ENCODE results near the gene UBE2S. TPM values are rescaled to one million over a fixed set of nuclear protein-coding genes. Genes with fewer than 3 reads are reported as not detected.
"Not testable (repeated sequence)": the region's sequence is repeated elsewhere in the genome, so short reads cannot be mapped to it uniquely, and the experiment has no call there.

Gene UBE2S
- total RNA-seq, 4 donors from 2014 or later = 7.4 to 25.6 (median 13.0) TPM

DNA sequence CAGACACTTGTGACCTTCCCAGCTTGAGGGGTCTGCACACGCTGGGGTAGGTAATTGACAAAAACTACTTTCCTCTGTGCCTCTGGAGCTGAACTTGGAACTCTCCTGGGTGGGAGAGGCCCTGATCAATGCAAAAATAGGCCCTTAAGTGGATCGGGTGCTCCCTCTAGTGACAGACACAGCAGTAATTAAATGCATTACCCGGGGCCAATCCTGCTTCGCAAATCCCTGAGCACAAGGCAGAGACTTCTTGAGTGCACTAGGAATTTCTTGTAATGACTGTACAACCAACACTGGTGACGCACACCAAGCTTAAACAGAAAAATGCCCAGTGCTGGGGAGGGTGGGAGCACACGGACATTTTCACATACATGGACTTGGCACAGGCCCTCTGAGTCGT lies 10.6 kb upstream of the UBE2S start:
- ATAC-seq (ENCODE audit: low FRiP score) (peak; percentile 91), DNase-seq (ENCODE audit: low spot score) (no peak)
- TF ChIP-seq CTCF (IDR thresholded peaks at IDR 0.05) = peak in 1 of 3 donors; percentile 59

GRCh38 chr19:55410168-55410567 lies 2.6 kb upstream of the UBE2S start:
- no peak for ATAC-seq (ENCODE audit: low FRiP score)
- DNase-seq (ENCODE audit: low spot score) = no peak
- TF ChIP-seq CTCF (IDR thresholded peaks at IDR 0.05) = no peak

- not testable (repeated sequence) for ATAC-seq (ENCODE audit: low FRiP score); DNase-seq (ENCODE audit: low spot score)
Observed at GRCh38 chr19:55409179-55409578, 1.6 kb upstream of the UBE2S start.

DNA sequence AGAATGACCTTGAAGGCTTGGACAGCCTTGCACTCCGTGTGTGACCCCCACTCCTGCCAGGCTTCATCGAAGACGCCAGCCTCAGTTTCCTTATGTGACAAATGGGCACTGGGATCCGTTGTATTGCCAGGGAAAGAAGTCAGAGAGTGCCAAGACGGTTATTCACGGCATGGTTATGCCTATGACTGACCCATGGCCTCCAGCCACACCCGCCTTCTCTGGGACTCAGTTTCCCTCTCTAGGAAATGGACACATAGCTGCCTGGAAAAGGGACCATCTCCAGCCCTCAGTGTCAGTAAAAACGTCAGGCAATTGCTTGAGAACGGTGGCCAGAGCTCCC lies 915 bp upstream of the UBE2S start:
- no peak for TF ChIP-seq CTCF (IDR thresholded peaks at IDR 0.05)
- no peak for DNase-seq (ENCODE audit: low spot score)
- ATAC-seq (ENCODE audit: low FRiP score) = no peak

- no peak for TF ChIP-seq CTCF (IDR thresholded peaks at IDR 0.05)
- ATAC-seq (ENCODE audit: low FRiP score) = peak; percentile 95
- peak; percentile 92 for DNase-seq (ENCODE audit: low spot score)
Observed at GRCh38 chr19:55407800-55408532, 378 bp upstream of the UBE2S start.

GRCh38 chr19:55406826-55407549 lies 600 bp downstream of the UBE2S start:
- ATAC-seq (ENCODE audit: low FRiP score) (peak; percentile 13), DNase-seq (ENCODE audit: low spot score) (no peak)
- TF ChIP-seq CTCF (IDR thresholded peaks at IDR 0.05) = no peak

- no peak for ATAC-seq (ENCODE audit: low FRiP score)
- DNase-seq (ENCODE audit: low spot score) = no peak
- no peak for TF ChIP-seq CTCF (IDR thresholded peaks at IDR 0.05)
Observed at GRCh38 chr19:55406091-55406825, 1.3 kb downstream of the UBE2S start.
